NT2/D1 (cell line): ENCODE data around the gene ZNF277.

Source experiments
- SUZ12 ChIP-seq: IDR thresholded peaks from 2 replicates; pipeline ENCODE4 v1.6.1; 2011; ENCODE audit not compliant: insufficient read length, insufficient read depth; ENCODE audit errors: extremely low read depth
- YY1 ChIP-seq: IDR thresholded peaks from 2 replicates; pipeline ENCODE4 v1.6.1; 2011; ENCODE audit not compliant: insufficient read length, insufficient read depth

DNA sequence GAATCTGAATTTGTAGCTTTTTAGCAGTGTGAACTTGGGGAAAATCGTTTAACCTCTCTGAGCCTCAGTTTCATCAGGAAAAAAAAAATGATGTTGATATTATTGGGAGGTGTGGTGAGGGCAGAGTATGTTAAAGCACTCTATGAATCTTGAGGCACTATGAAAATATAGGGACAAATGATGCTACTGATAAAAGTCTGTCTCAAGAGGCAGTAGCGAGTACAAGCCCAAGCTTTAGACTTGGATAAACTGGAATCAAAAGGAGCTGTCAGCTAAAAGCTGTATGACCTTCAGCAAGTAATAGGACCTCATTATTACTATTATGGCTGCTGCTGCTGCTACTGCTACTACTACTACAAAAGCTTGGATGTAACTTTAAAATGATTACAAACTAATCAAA, 8.4 kb downstream of the ZNF277 start:
- TF ChIP-seq SUZ12 (no peak), YY1 (no peak)
